K562 (cell line): Measurements from ENCODE around the gene TCFL5. TPM values are rescaled to one million over a fixed set of nuclear protein-coding genes. Genes with fewer than 3 reads are reported as not detected.

Experiments
- DMBX1 ChIP-seq: fragments of 250-450 bp; sonication (Bioruptor Pico); IDR thresholded peaks from 2 replicates; pipeline ENCODE4 v1.8.0; 2022; ENCODE audit warnings: inconsistent platforms, mild to moderate bottlenecking, moderate library complexity, borderline replicate concordance
- EP400 ChIP-seq: fragments of 450-650 bp; IDR thresholded peaks from 2 replicates; pipeline ENCODE4 v1.6.1; 2017; ENCODE audit warnings: antibody characterized with exemption, mild to moderate bottlenecking, moderate library complexity
- FUS ChIP-seq: fragments of 200-400 bp; formaldehyde crosslinking; optimal IDR thresholded peaks from 2 replicates; pipeline ENCODE3; 2017; ENCODE audit warnings: low read depth, low read length
- GTF3C2 ChIP-seq: IDR thresholded peaks from 3 replicates; pipeline ENCODE4 v1.6.1; 2011; ENCODE audit warnings: borderline replicate concordance, mild to moderate bottlenecking, moderate library complexity; ENCODE audit not compliant: insufficient read length; ENCODE audit errors: extremely low read depth
- JUNB ChIP-seq: fragments of 450-650 bp; formaldehyde crosslinking; conservative IDR thresholded peaks from 2 replicates; pipeline ENCODE4 v1.4.0; 2020; ENCODE audit warnings: mild to moderate bottlenecking
- MBD1 ChIP-seq: fragments of 250-450 bp; sonication (Bioruptor Pico); IDR thresholded peaks from 2 replicates; pipeline ENCODE4 v1.8.0; 2022; ENCODE audit warnings: inconsistent platforms
- MTA3 ChIP-seq: fragments of 450-650 bp; formaldehyde crosslinking; IDR thresholded peaks from 2 replicates; pipeline ENCODE4 v1.6.1; 2017; ENCODE audit warnings: mild to moderate bottlenecking, borderline replicate concordance
- NELFE ChIP-seq: IDR thresholded peaks from 2 replicates; pipeline ENCODE4 v1.6.1; 2011; ENCODE audit warnings: mild to moderate bottlenecking; ENCODE audit not compliant: insufficient read depth, insufficient read length
- RB1 ChIP-seq: fragments of 450-650 bp; IDR thresholded peaks from 2 replicates; pipeline ENCODE4 v1.6.1; 2017; ENCODE audit warnings: low read depth, mild to moderate bottlenecking
- SAP30 ChIP-seq: fragments of 200-600 bp; sonication (generic); IDR thresholded peaks from 2 replicates; pipeline ENCODE4 v1.6.1; 2012; ENCODE audit warnings: borderline replicate concordance, low read depth, mild to moderate bottlenecking, moderate library complexity, low read length, control low read depth, inconsistent platforms; ENCODE audit not compliant: insufficient read depth, poor library complexity, severe bottlenecking
- SP1 ChIP-seq: sonication (generic); formaldehyde crosslinking; IDR thresholded peaks from 2 replicates; pipeline ENCODE4 v1.8.1; 2022; ENCODE audit warnings: mild to moderate bottlenecking, missing genetic modification reagents
- STAT5A ChIP-seq: IDR thresholded peaks from 2 replicates; pipeline ENCODE4 v1.6.1; 2012; ENCODE audit warnings: low read length, inconsistent platforms, borderline replicate concordance
- YY1 ChIP-seq, 3 experiments: IDR thresholded peaks; 2 replicates each; pipeline ENCODE4 v1.6.1; 2011; ENCODE audit warnings: low read length in 2 of 3, mild to moderate bottlenecking in 2 of 3, moderate library complexity in 2 of 3, borderline replicate concordance in 1 of 3, control low read depth in 1 of 3, low read depth in 1 of 3; ENCODE audit not compliant: insufficient read depth in 3 of 3, insufficient replicate concordance in 2 of 3, control insufficient read depth in 1 of 3, insufficient read length in 1 of 3; ENCODE audit errors: extremely low read depth in 1 of 3
- ZBTB5 ChIP-seq: fragments of 450-650 bp; IDR thresholded peaks from 2 replicates; pipeline ENCODE4 v1.6.1; 2017; ENCODE audit warnings: antibody characterized with exemption
- ZNF140 ChIP-seq: fragments of 250-450 bp; sonication (Bioruptor Pico); IDR thresholded peaks from 2 replicates; pipeline ENCODE4 v1.8.0; 2021; ENCODE audit warnings: moderate library complexity, mild to moderate bottlenecking, inconsistent platforms
- ZNF174 ChIP-seq: fragments of 250-450 bp; sonication (Bioruptor Pico); IDR thresholded peaks from 2 replicates; pipeline ENCODE4 v1.4.0; 2020; ENCODE audit warnings: mild to moderate bottlenecking
- ZNF212 ChIP-seq: fragments of 450-650 bp; formaldehyde crosslinking; IDR thresholded peaks from 2 replicates; pipeline ENCODE4 v1.4.0; 2020; ENCODE audit warnings: mild to moderate bottlenecking
- ZNF24 ChIP-seq: fragments of 450-650 bp; IDR thresholded peaks from 2 replicates; pipeline ENCODE4 v1.6.1; 2016
- polyA plus RNA-seq, 8 experiments: library from polyadenylated mRNA; depleted of rRNA in 4 of 8; stranded (reverse) in 5 of 8; unstranded in 3 of 8; fragments of >200 nt; fragmentation: Nextera tagmentation in 2 of 8; fragmentation: Illumina TruSeq in 1 of 8; extraction: Ambion mirVana in 2 of 8; extraction: Trizol in 1 of 8; gene quantifications; 2 replicates each; pipeline versions ENCODE4 v1.2.1 to v1.2.3, GENCODE V29; 2011 to 2014; ENCODE audit warnings: inconsistent platforms in 1 of 8, missing spikeins in 1 of 8
- total RNA-seq, 7 experiments: library from RNA; depleted of rRNA in 6 of 7; stranded (reverse); fragments of >200 nt in 6 of 7; fragmentation: Illumina TruSeq in 2 of 7; extraction: Trizol in 2 of 7; gene quantifications; 2 replicates each; pipeline versions ENCODE4 v1.2.1 to v1.2.3, GENCODE V29; 2011 to 2021; ENCODE audit warnings: low replicate concordance in 1 of 7
- TF ChIP-seq, protein P1 (sequence below): fragments of 450-650 bp; formaldehyde crosslinking; IDR thresholded peaks from 2 replicates; pipeline ENCODE4 v1.4.0; 2020; ENCODE audit warnings: mild to moderate bottlenecking

The TCFL5 gene
- total and polyA plus RNA-seq, 9 of the 15 experiments (the other 6 are each of a cell fraction or from before 2014, with no cell fraction given), result 1.00 to 12.6 (median 9.1) TPM

DNA sequence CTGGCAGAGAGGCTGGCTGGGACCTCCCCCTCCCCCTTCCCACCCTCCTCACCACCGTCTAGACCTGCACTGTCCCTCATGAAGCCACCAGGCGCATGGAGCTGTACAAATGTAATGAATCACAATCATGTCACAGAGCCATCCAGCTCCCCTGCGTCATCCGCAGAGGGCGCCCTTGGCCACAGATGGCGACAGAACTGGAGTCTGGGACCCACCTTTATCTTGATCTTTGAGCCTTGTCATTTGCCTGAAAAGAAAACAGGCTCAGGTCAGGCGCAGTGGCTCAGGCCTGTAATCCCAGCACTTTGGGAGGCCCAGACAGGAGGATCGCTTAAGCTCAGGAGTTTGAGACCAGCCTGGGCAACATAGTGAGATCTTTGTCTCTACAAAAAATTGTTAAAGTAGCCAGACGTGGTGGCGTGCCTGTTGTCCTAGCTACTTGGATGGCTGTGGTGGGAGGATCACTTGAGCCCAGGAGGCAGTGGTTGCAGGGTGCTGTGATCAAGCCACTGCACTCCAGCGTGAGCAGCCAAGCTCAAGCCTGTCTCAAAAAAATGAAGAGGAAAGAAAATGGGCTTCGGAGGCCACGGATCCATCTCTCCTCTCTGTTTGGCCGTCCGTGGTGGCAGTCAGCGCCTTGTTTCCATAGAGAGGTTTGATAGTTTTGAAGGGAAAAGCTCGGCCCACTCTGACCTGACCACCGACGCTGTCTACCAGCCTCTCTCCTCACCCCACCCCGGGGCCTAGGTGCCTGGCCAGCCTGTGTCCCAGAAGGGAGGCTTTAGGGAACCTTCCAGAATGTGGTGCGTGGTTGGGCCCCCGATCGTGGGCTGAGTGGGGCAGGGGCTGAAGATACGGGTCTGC is 38.6 kb downstream of the TCFL5 start (continued):
- TF ChIP-seq MTA3, result peak; percentile 69; the same call in 1 of the 2 replicates
- TF ChIP-seq ZNF174, result no peak
- TF ChIP-seq SP1 (CRISPR knock-in tag), result peak; percentile 79
- no peak for TF ChIP-seq EP400
- TF ChIP-seq GTF3C2, result no peak
- TF ChIP-seq ZNF24, result peak; percentile 54; the same call in 1 of the 2 replicates
- no peak for TF ChIP-seq DMBX1
- no peak for TF ChIP-seq MBD1 (CRISPR knock-in tag)
- TF ChIP-seq SAP30, result no peak
- TF ChIP-seq ZBTB5, result no peak
- TF ChIP-seq, protein P1, sequence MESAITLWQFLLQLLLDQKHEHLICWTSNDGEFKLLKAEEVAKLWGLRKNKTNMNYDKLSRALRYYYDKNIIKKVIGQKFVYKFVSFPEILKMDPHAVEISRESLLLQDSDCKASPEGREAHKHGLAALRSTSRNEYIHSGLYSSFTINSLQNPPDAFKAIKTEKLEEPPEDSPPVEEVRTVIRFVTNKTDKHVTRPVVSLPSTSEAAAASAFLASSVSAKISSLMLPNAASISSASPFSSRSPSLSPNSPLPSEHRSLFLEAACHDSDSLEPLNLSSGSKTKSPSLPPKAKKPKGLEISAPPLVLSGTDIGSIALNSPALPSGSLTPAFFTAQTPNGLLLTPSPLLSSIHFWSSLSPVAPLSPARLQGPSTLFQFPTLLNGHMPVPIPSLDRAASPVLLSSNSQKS, result no peak
- TF ChIP-seq NELFE, result no peak
- TF ChIP-seq ZNF140 (CRISPR knock-in tag), result no peak
- no peak for TF ChIP-seq FUS
- TF ChIP-seq RB1, result peak; percentile 70; the same call in 1 of the 2 replicates
- TF ChIP-seq JUNB, result no peak
- TF ChIP-seq ZNF212 (CRISPR knock-in tag), result no peak
- no peak; the same call in 1 of the 2 replicates for TF ChIP-seq STAT5A
- peak in 1 of 3 experiments; percentile 25 for TF ChIP-seq YY1 (IDR thresholded peaks at IDR 0.05; ENCODE audit: borderline replicate concordance in 1 of 3, control insufficient read depth in 1 of 3, extremely low read depth in 1 of 3, insufficient read depth in 3 of 3, insufficient read length in 1 of 3, insufficient replicate concordance in 2 of 3, low read depth in 1 of 3, low read length in 2 of 3)
